Psoas muscle (tissue), 8 donors: Measurements from ENCODE around the gene OLFML2A. TPM values are rescaled to one million over a fixed set of nuclear protein-coding genes. Genes with fewer than 3 reads are reported as not detected.
A peak's percentile ranks its signal among the peaks of the same experiment; 100 is the strongest.

Experiments used
- ATAC-seq, 4 donors: fragments of 200-7000 bp; cut with Tn5 transposase; one replicate each; pipeline ENCODE4 v1.9.1; 2020; ENCODE audit warnings: moderate library complexity in 3 of 4, mild to moderate bottlenecking in 2 of 4
- DNase-seq, 2 donors: peaks; one replicate each; pipeline ENCODE4 v3.0.0-alpha.2; 2020
- H3K27ac ChIP-seq: fragments of 200-600 bp; one replicate; pipeline ENCODE4 v1.8.0; 2022
- H3K27me3 ChIP-seq, 3 donors: fragments of 200-600 bp in 1 of 3; one replicate each; pipeline versions ENCODE4 v1.6.1 to v1.8.0; 2013 to 2022; ENCODE audit warnings: low read length in 2 of 3, mild to moderate bottlenecking in 2 of 3, moderate library complexity in 1 of 3; ENCODE audit not compliant: insufficient read depth in 3 of 3
- H3K36me3 ChIP-seq, 2 donors: fragments of 200-600 bp in 1 of 2; one replicate each; pipeline versions ENCODE4 v1.6.1 to v1.8.0; 2013 to 2022; ENCODE audit warnings: low read depth in 1 of 2, mild to moderate bottlenecking in 1 of 2, moderate library complexity in 1 of 2; ENCODE audit not compliant: insufficient read depth in 1 of 2
- H3K4me1 ChIP-seq: fragments of 200-600 bp; one replicate; pipeline ENCODE4 v1.8.0; 2022
- H3K4me3 ChIP-seq: fragments of 200-600 bp; one replicate; pipeline ENCODE4 v1.8.0; 2022; ENCODE audit warnings: mild to moderate bottlenecking
- H3K9me3 ChIP-seq: fragments of 200-600 bp; one replicate; pipeline ENCODE4 v1.8.0; 2022
- WGBS, 3 donors: extraction: QIAGEN DNeasy Blood & Tissue Kit; methylation state at CpG; one replicate each; pipeline versions ENCODE4 v1.1.6 to v1.1.7; 2013; 5-methylcytosine and 5-hydroxymethylcytosine counted together
- intact Hi-C, 2 donors: fragments of 100-400 bp; cut with DNase I; formaldehyde crosslinking; loops; one replicate each; pipeline versions ENCODE4 v1.11.0 to v1.14.2; 2022
- polyA plus RNA-seq, 3 donors: library from polyadenylated mRNA; stranded (reverse); fragments of 200-250 nt; gene quantifications; one replicate each; pipeline ENCODE4 v1.2.3, GENCODE V29; 2013
- total RNA-seq, 4 donors: library from RNA; stranded (reverse); fragmentation: NEBNext Ultra II Directional in 2 of 4; extraction: Animal tissue kit (Norgen Biotek cat#: 25700) in 2 of 4; gene quantifications; one replicate each; pipeline versions ENCODE4 v1.2.1 to v1.2.4, GENCODE V29; 2021 to 2023
- TF ChIP-seq, protein P1 (sequence below): fragments of 200-600 bp; IDR thresholded peaks from one replicate; pipeline ENCODE4 v1.8.0; 2022; ENCODE audit warnings: antibody characterized with exemption
- donor health status: healthy with polysubstance abuse.
- donor health status: DM: no; HTN: no; CAD: no; lungs with moderate emphysema.
- donor health status: Bipolar disorder and iron deficiency.
- donor health status: healthy.
- donor health status: DM: yes; HTN: yes; CAD: no.
- donor health status: DM: no; HTN: no; CAD: no.
- donor health status: DM: no; HTN: no; CAD: no.
- donor health status: DM: yes; HTN: yes; CAD: no.

The OLFML2A gene
- total and polyA plus RNA-seq, 7 donors = 3.0 to 30.3 (median 7.1) TPM

DNA sequence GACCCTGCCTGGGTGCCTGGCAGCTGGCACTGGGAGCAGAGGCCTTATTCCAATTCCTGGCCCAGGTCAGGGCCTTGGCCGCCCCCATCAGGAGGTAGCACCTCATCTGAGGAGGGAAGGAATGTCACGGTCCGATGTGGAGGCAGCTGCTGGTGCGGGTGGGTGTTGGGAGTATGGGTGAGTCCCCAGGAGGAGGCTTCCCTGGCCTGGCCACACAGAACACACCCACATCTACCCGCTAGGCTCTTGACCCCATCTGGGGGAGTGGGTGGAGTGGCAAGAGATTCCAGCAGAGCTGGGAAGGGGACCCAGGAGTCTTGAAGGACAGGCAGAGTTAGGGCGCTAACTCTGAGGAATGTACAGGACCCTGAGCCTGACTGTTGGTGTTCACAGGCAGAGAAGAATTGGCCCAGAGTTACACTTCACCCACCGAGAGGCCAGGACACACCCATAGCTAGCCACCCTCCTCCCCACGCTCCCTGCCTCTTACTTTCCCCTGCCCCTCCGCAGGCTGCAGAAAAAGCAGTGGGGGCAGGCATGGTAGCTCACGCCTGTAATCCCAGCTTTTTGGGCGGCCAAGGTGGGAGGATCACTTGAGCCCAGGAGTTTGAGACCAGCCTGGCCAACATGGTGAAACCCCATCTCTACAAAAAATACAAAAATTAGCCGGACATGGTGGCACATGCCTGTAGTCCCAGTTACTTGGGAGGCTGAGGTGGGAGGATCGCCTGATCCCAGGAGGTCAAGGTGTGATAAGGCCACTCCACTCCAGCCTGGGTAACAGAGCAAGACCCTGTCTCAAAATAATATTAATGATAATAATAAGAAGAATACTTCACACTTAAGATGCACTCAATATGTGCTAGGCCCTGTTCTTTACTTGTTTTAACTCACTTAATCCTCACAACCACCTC, 6.0 kb downstream of the OLFML2A start:
- DNase-seq (no peak), ATAC-seq (no peak)
- no peaks in the 10 kb centered on the region for H3K36me3 ChIP-seq
- no peaks in the 10 kb centered on the region for H3K27me3 ChIP-seq
- TF ChIP-seq, protein P1, sequence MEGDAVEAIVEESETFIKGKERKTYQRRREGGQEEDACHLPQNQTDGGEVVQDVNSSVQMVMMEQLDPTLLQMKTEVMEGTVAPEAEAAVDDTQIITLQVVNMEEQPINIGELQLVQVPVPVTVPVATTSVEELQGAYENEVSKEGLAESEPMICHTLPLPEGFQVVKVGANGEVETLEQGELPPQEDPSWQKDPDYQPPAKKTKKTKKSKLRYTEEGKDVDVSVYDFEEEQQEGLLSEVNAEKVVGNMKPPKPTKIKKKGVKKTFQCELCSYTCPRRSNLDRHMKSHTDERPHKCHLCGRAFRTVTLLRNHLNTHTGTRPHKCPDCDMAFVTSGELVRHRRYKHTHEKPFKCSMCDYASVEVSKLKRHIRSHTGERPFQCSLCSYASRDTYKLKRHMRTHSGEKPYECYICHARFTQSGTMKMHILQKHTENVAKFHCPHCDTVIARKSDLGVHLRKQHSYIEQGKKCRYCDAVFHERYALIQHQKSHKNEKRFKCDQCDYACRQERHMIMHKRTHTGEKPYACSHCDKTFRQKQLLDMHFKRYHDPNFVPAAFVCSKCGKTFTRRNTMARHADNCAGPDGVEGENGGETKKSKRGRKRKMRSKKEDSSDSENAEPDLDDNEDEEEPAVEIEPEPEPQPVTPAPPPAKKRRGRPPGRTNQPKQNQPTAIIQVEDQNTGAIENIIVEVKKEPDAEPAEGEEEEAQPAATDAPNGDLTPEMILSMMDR = no peak
- H3K4me3 ChIP-seq = no peak overlapping the region
- H3K27ac ChIP-seq = no peak overlapping the region
- peaks cover 8% of the 10 kb centered on the region for H3K4me1 ChIP-seq
- intact Hi-C loops = no loop called here
- no peaks in the 10 kb centered on the region for H3K9me3 ChIP-seq
- 74 to 80% (median 78%) methylated on average over 13 of the region's 13 CpGs for WGBS, 3 donors

DNA sequence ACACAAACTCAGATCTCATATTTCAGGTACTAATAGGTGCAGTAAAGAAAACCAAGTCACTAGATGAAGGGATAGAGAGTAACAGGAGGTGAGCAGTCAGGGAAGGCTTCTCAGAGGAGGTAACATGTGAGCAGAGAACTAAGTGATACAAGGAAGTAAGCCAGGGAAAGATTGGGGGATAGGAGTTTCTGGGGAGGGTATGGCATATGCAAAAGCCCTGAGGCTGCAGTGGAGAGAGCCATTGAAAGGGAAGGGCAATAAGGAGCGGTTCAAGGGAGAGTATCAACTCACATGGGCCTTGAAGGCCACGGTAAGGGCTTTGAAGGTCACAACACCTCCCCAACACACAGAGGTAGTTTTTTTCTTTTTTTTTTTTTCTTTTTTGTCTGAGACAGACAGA, 6.9 kb downstream of the OLFML2A start:
- WGBS, 3 donors = 82 to 86% (median 84%) methylated on average over 2 of the region's 2 CpGs
- ATAC-seq (no peak), DNase-seq (no peak)
- peaks cover 8% of the 10 kb centered on the region for H3K4me1 ChIP-seq
- H3K36me3 ChIP-seq = no peaks in the 10 kb centered on the region
- intact Hi-C loops = no loop called here
- TF ChIP-seq, protein P1 = no peak
- no peak overlapping the region for H3K4me3 ChIP-seq
- no peak overlapping the region for H3K27ac ChIP-seq
- H3K27me3 ChIP-seq = no peaks in the 10 kb centered on the region
- H3K9me3 ChIP-seq = no peaks in the 10 kb centered on the region

DNA sequence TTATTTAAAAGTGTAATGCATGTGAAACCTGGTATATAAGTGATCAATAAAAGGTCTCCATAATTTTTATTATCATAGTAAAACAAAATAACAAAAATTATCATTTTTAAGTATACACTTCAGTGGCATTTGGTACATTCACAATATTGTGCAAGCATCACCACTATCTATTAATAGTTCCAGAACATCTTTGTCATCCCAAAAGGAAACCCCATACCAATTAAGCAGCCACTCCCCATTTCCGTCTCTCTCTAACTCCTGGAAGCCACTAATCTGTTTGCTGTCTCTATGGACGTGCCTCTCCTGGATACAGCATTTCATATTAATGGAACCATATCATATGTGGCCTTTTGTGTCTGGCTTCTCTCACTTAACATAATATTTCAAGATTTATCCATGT, 7.6 kb downstream of the OLFML2A start:
- ATAC-seq (peak; percentile 36 to 86 (median 76)), DNase-seq (no peak)
- WGBS, 3 donors = 7 to 24% (median 11%) methylated on average over 2 of the region's 2 CpGs
- no peak overlapping the region for H3K27ac ChIP-seq
- H3K4me1 ChIP-seq = peaks cover 5% of the 10 kb centered on the region
- no peaks in the 10 kb centered on the region for H3K36me3 ChIP-seq
- no peak overlapping the region for H3K4me3 ChIP-seq
- H3K27me3 ChIP-seq = no peaks in the 10 kb centered on the region
- TF ChIP-seq, protein P1 = no peak
- H3K9me3 ChIP-seq = no peaks in the 10 kb centered on the region
- intact Hi-C loops = no loop called here

DNA sequence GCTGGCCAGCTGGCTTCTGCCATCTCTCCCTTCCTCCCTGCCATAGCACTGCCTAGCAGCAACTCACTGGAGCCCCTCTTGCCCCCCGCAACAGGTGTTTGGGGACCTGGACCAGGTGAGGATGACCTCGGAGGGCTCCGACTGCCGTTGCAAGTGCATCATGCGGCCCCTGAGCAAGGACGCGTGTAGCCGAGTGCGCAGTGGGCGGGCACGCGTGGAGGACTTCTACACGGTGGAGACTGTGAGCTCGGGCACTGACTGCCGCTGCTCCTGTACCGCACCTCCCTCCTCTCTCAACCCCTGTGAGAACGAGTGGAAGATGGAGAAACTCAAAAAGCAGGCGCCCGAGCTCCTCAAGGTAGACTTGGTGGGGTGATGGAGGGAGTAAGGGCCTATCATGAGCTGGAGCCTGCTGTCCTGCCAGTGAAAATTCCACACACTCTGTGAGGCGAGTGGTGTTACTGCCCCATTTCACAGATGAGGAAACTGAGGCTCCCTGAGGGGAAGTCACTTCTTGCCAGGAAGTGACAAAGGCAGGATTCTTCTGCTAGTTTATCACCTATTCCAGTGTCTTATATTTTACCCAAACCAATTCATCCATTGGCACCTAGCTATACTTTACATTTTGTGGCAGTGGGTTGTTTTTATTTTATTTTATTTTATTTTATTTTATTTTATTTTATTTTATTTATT, 10.1 kb downstream of the OLFML2A start:
- intact Hi-C loops = no loop called here
- Histone ChIP-seq H3K27me3 (no peaks in the 10 kb centered on the region), H3K4me3 (no peak overlapping the region), H3K36me3 (no peaks in the 10 kb centered on the region), H3K9me3 (no peaks in the 10 kb centered on the region), H3K27ac (no peak overlapping the region), H3K4me1 (peaks cover 5% of the 10 kb centered on the region)
- TF ChIP-seq, protein P1 = no peak
- DNase-seq = no peak
- 92 to 94% (median 93%) methylated on average over 20 of the region's 20 CpGs for WGBS, 3 donors
- no peak for ATAC-seq
